ENCODE data around the gene G3BP2. TPM values are rescaled to one million over a fixed set of nuclear protein-coding genes. Genes with fewer than 3 reads are reported as not detected.

The G3BP2 gene
- total and polyA plus RNA-seq, 2 experiments from 2014 or later = 103 to 411 TPM

GRCh38 chr4:75634951-75635350 lies 38.3 kb downstream of the G3BP2 start:
- no peak overlapping the region for H3K27ac Mint-ChIP-seq
- Histone ChIP-seq H3F3A (replicated peaks; ENCODE audit: low read depth) (no peaks in the 10 kb centered on the region; the same call in 1 of the 2 replicates), H3K9me2 (ENCODE audit: insufficient read depth) (no peaks in the 10 kb centered on the region), H3K4me3 (no peak overlapping the region), H3K79me2 (replicated peaks; ENCODE audit: insufficient read depth) (no peaks in the 10 kb centered on the region), H3K27ac (ENCODE audit: low read depth) (no peak overlapping the region), H4K20me1 (replicated peaks; ENCODE audit: insufficient read depth) (no peaks in the 10 kb centered on the region), H3K27me3 (ENCODE audit: insufficient read depth) (no peaks in the 10 kb centered on the region), H3K4me1 (ENCODE audit: insufficient read depth) (peaks cover 5% of the 10 kb centered on the region; the same call in 1 of the 2 replicates), H3K4me2 (no peak overlapping the region), H2AFZ (no peak overlapping the region), H3K36me3 (ENCODE audit: insufficient read depth) (no peaks in the 10 kb centered on the region)
- ATAC-seq (no peak), DNase-seq (ENCODE audit: low spot score) (no peak)
- peaks cover 9% of the 10 kb centered on the region for H3K4me1 Mint-ChIP-seq
- TF ChIP-seq JUNB (IDR thresholded peaks at IDR 0.05; ENCODE audit: unreplicated experiment) (no peak), EZH2phosphoT487 (IDR thresholded peaks at IDR 0.05; ENCODE audit: unreplicated experiment) (no peak), CREB1 (CRISPR knock-in tag; IDR thresholded peaks at IDR 0.05; ENCODE audit: low read depth) (no peak), EZH2 (IDR thresholded peaks at IDR 0.05; ENCODE audit: low read depth, unreplicated experiment) (no peak), CTCF (conservative IDR thresholded peaks at IDR 0.05; ENCODE audit: low read depth in 2 of 2) (no peak)
- H3K4me3 Mint-ChIP-seq = no peak overlapping the region
- no peaks in the 10 kb centered on the region for H3K36me3 Mint-ChIP-seq (ENCODE audit: low read depth)
- peaks cover 9% of the 10 kb centered on the region for H3K27me3 Mint-ChIP-seq (ENCODE audit: insufficient read depth, low read depth, poor library complexity)
- H3K9me3 Mint-ChIP-seq = no peaks in the 10 kb centered on the region; the same call in 2 of the 3 replicates

GRCh38 chr4:75634281-75634680 lies 38.9 kb downstream of the G3BP2 start:
- Mint-ChIP-seq H3K36me3 (ENCODE audit: low read depth) (no peaks in the 10 kb centered on the region), H3K4me3 (no peak overlapping the region), H3K9me3 (no peaks in the 10 kb centered on the region; the same call in 2 of the 3 replicates), H3K27me3 (ENCODE audit: insufficient read depth, low read depth, poor library complexity) (peaks cover 9% of the 10 kb centered on the region), H3K27ac (no peak overlapping the region), H3K4me1 (peaks cover 9% of the 10 kb centered on the region)
- Histone ChIP-seq H3K4me3 (no peak overlapping the region), H3K4me1 (ENCODE audit: insufficient read depth) (peaks cover 5% of the 10 kb centered on the region; the same call in 1 of the 2 replicates), H3K4me2 (no peak overlapping the region), H2AFZ (no peak overlapping the region), H3K79me2 (replicated peaks; ENCODE audit: insufficient read depth) (no peaks in the 10 kb centered on the region), H3F3A (replicated peaks; ENCODE audit: low read depth) (no peaks in the 10 kb centered on the region; the same call in 1 of the 2 replicates), H3K9me2 (ENCODE audit: insufficient read depth) (no peaks in the 10 kb centered on the region), H4K20me1 (replicated peaks; ENCODE audit: insufficient read depth) (no peaks in the 10 kb centered on the region), H3K27ac (ENCODE audit: low read depth) (no peak overlapping the region), H3K36me3 (ENCODE audit: insufficient read depth) (no peaks in the 10 kb centered on the region), H3K27me3 (ENCODE audit: insufficient read depth) (peaks cover 3% of the 10 kb centered on the region)
- TF ChIP-seq ETS1 (IDR thresholded peaks at IDR 0.05) (no peak), NANOG (IDR thresholded peaks at IDR 0.05; ENCODE audit: borderline replicate concordance) (no peak), EZH2phosphoT487 (IDR thresholded peaks at IDR 0.05; ENCODE audit: unreplicated experiment) (no peak), CTCF (conservative IDR thresholded peaks at IDR 0.05; ENCODE audit: low read depth in 2 of 2) (no peak)
- DNase-seq (ENCODE audit: low spot score) (no peak), ATAC-seq (no peak)
